ENCODE data around the gene RALGPS1.

The RALGPS1 gene

GRCh38 chr9:126906091-126906490, 8.5 kb upstream of the RALGPS1 start:
- DNase-seq (ENCODE audit: low read depth in 3 of 3, low spot score in 1 of 3) = no peak

DNA sequence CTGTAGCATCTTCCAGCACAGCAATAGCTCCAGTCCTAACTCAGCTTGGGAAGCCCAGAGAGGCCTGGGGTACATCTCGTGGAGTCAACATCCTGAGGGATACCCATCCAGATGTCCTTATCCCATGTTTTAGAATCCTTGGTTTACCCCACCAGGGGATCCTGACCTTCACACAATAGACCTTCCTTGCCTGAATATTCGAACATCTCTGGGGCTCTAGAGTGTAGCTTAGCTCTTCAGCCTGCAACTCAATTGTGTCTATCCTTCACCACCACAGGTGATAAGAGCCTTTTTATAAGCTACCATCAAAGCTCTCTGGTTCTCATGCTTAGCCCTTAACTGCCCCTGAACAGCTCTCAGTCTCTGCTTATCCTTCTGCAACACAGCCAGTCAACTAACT, 7.5 kb upstream of the RALGPS1 start:
- DNase-seq (ENCODE audit: low read depth in 3 of 3, low spot score in 1 of 3) = no peak

GRCh38 chr9:126915281-126915816, 767 bp downstream of the RALGPS1 start:
- DNase-seq (ENCODE audit: low read depth in 3 of 3, low spot score in 1 of 3) = peak in 1 of 3 donors; percentile 19

- DNase-seq (ENCODE audit: low read depth in 3 of 3, low spot score in 1 of 3) = no peak
Measured at GRCh38 chr9:126915846-126916543, 1.4 kb downstream of the RALGPS1 start.

DNA sequence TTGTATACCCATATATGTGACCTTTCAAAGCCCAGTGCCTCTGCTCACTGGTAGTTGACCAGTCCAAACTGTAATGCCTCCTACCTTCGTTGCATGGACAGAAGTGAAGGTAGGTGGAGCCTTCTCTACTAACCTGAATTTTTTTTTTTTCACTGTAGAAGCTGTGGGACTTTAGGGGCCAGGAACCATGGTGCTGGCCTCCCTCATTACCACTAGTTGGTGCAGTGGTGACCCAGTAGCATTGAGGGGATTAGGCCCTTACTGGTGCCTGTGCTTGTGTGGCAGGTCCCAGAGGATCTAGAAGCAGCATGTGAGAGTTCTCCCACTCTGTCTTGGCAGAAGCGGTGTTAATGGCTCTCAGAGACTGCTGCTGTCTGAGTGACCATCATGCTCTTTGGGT, 2.3 kb downstream of the RALGPS1 start:
- no peak for DNase-seq (ENCODE audit: low read depth in 3 of 3, low spot score in 1 of 3)

DNA sequence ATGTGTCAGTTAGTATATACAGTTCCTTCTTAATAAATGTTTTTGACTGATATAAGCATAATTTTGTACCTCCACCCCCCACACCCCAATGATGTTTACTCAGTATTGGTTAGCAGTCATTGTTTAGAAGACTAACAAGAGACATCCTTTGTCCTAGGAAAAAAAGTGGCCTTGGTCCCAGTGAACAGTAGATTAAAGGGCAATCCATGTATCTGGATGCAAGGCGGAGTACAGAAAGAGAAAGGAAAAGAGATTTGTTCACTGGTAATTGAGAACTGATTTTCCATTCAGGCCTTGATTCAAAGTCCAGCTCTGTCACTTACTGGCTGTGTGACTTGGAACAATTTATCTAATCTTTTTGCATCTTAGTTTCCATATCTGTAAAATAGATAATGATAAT, 4.6 kb downstream of the RALGPS1 start:
- no peak for DNase-seq (ENCODE audit: low read depth in 3 of 3, low spot score in 1 of 3)

- no peak for DNase-seq (ENCODE audit: low read depth in 3 of 3, low spot score in 1 of 3)
Measured at GRCh38 chr9:126925876-126926275, 11.3 kb downstream of the RALGPS1 start.

GRCh38 chr9:126926364-126926763, 11.8 kb downstream of the RALGPS1 start:
- no peak for DNase-seq (ENCODE audit: low read depth in 3 of 3, low spot score in 1 of 3)

- no peak for DNase-seq (ENCODE audit: low read depth in 3 of 3, low spot score in 1 of 3)
Measured at GRCh38 chr9:126927419-126927818, 12.8 kb downstream of the RALGPS1 start.

DNA sequence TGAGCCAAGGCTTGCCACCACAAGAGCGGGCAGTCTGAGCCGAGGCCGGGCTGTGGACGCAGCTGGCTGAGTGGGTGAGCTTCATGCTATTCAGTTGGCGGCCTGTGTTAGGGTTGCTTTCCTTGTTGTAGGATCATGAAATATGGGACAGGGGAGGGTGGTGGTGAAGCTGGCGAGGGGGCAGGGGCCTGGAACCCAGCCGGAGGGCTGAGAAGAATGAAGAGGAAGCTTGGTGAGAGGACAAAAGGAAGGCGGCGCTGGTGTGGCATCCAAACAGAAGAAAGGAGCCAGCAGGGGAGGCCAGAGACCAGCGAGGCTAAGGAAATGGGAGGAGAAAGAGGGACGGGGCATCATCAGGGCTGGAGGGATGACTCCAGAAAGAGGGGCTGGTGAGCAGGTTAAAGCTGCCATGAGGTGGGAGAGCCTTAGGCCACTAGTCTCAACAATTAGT, 18.3 kb downstream of the RALGPS1 start:
- no peak for DNase-seq (ENCODE audit: low read depth in 3 of 3, low spot score in 1 of 3)

DNA sequence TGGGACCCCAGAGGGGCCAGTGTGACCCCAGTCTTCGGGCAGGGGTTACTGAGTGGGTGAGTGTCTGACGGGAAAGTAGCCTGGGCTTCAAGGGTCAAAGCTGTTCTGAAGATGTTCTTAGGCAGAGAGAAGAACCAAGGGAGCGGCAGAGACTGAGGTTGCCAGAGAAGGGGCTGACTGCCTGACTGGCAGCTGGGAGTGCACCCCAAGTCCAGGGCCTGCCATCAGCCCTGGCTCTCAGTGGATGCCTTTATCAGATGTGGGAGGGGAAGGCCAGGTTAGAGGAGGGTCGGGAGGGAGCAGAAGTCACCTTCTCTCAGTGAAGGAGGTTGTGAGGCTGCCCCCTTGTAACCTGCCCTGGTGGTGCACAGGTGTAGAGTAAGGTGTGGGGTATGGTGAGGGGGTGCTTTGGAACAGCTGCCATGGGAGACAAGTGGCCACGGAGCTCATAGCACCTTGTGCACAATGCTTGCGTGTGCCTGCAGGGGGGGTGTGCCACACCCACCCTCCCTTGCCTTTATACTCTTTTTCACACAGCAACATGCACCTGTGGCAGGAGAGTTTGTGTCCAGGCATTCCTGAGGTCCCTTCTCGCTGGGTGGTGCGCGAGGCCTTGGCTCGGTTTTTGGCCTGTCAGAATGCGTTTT, 18.9 kb downstream of the RALGPS1 start:
- DNase-seq (ENCODE audit: low read depth in 3 of 3, low spot score in 1 of 3) = no peak

- no peak for DNase-seq (ENCODE audit: low read depth in 3 of 3, low spot score in 1 of 3)
Measured at GRCh38 chr9:126934441-126934840, 19.9 kb downstream of the RALGPS1 start.

DNA sequence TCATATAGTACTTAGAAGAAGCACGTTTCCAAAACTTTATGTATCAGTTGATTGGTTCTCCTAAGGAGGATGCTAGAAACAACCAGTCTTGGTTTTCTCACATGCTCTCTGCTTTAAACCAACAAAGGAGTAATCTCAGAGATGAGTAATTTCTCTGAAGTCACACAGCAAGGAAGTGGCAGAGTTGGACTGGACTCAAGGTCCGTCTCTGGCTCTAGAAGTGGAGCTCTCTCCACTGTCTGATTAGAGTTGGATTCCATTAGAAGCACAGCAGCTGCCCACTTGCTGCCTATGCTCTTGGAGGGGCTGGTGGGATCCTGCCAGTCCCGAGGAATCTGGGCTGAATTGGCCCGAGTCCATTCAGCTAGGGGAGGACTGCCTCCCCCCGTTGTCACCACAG, 21.0 kb downstream of the RALGPS1 start:
- DNase-seq (ENCODE audit: low read depth in 3 of 3, low spot score in 1 of 3) = no peak

DNA sequence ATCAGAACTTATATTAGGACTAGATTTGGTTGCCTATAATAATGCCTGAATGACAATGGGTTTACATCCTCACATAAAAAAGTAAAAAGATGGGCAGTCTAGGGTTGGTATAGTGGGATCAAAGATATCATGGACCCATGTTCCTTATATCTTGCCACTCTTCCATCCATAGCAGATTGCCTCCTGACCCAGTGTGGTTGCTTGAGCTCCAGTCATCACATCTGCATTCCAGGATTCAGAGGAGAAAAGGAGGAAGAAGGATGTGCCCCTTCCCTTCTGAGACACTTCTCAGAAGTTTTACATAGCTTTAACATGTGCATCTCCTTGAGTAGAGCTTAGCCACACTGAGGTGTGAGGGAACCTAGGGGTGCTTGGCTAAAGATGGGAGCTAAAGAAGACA, 22.9 kb downstream of the RALGPS1 start:
- DNase-seq (ENCODE audit: low read depth in 3 of 3, low spot score in 1 of 3) = no peak

DNA sequence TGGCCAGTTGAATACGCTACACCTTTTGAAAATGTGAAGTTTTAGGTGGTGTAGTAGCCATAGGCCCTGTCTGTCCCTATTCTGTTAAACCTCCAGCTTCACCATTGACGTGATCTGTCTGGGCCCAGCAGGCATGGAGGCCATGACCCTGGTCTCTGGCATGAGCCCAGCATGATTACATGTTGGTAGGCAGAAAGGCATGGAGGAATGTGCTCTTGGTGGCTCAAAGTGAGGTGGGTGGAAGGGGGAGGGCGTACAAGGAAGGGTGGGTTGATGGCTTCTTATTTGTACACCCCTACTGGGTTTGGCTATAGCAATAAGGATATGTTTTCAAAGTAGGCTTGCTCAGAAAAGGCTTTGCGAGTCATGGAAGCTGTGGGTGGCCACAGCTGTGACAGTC, 23.7 kb downstream of the RALGPS1 start:
- no peak for DNase-seq (ENCODE audit: low read depth in 3 of 3, low spot score in 1 of 3)

DNA sequence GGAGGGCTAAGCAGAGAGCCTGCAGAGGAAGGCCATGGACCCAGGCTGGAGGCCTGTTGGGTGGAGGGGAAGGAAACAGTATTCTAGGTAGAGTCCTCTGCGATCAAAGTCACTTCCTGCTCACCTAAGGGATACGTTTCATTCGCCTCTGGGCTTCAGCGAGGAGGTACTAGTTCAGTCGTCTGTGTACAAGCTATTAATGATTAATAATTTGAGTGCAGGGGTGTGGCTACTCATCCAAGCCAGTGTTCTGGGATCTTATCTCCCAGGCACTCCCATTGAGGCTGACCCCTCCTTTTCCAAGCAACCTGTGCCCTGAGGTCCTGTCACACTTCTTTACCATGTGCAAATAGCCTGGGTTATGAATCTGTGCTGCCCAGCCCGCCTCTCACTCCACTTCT, 25.2 kb downstream of the RALGPS1 start:
- DNase-seq (ENCODE audit: low read depth in 3 of 3, low spot score in 1 of 3) = no peak

GRCh38 chr9:126942399-126942798, 27.8 kb downstream of the RALGPS1 start:
- DNase-seq (ENCODE audit: low read depth in 3 of 3, low spot score in 1 of 3) = no peak

DNA sequence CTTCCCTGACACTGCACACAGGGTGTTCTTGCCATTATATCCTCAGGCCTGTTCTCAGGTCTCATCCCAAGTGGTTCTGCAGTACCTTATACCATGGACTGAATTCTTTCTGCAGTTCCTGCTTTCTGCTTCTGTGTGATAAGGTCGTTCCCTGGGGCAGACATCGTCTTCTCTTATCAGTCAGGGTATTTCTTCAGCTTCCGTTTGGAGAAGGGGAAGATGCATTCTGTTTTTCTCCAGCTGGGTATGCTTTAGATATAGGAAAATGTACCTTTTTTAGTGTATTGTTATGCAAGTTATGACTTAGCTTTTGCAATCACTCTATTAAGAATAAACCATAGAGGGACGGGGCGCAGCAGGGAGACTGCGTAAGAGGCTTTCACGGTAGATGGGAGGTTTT, 31.1 kb downstream of the RALGPS1 start:
- no peak for DNase-seq (ENCODE audit: low read depth in 3 of 3, low spot score in 1 of 3)

DNA sequence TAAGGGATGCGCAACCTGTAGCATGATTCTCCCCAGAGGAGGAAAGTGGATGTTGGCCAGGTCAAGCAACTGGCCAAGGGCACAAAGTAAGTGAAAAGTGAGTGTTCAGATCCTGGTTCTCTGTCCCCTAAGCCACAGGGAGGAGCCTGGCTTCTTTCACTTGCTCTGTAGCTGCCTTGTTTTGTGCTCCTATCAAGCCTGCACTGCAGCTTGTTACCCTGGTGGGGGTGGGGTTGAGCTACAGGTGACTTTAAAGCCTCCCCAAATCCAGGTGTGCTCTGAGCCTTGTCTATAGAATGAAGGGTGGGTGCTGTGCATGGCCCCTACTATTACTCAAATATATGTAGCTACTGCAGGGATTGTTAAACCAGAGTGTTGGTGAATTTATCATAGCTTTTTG, 32.9 kb downstream of the RALGPS1 start:
- no peak for DNase-seq (ENCODE audit: low read depth in 3 of 3, low spot score in 1 of 3)

GRCh38 chr9:126952205-126952977, 37.8 kb downstream of the RALGPS1 start:
- DNase-seq (ENCODE audit: low read depth in 3 of 3, low spot score in 1 of 3) = no peak

GRCh38 chr9:126953041-126953809, 38.6 kb downstream of the RALGPS1 start:
- no peak for DNase-seq (ENCODE audit: low read depth in 3 of 3, low spot score in 1 of 3)
